WTC11 (cell line): ENCODE results near the gene BMP7.

Experiments used
- EMX1 ChIP-seq: fragments of 250-450 bp; sonication (Bioruptor Pico); IDR thresholded peaks from 2 replicates; pipeline ENCODE4 v1.8.0; 2021; ENCODE audit warnings: mild to moderate bottlenecking
- ETV6 ChIP-seq: sonication (generic); formaldehyde crosslinking; IDR thresholded peaks from 2 replicates; pipeline ENCODE4 v1.8.1; 2022; ENCODE audit warnings: mild to moderate bottlenecking, missing genetic modification reagents
- FOXK1 ChIP-seq: sonication (generic); formaldehyde crosslinking; IDR thresholded peaks from 2 replicates; pipeline ENCODE4 v1.8.0; 2022; ENCODE audit warnings: mild to moderate bottlenecking, moderate library complexity, missing genetic modification reagents
- JUN ChIP-seq: sonication (generic); formaldehyde crosslinking; IDR thresholded peaks from 2 replicates; pipeline ENCODE4 v1.8.0; 2023; ENCODE audit warnings: mild to moderate bottlenecking, missing genetic modification reagents
- SMAD3 ChIP-seq: sonication (generic); formaldehyde crosslinking; IDR thresholded peaks from 2 replicates; pipeline ENCODE4 v1.8.0; 2022; ENCODE audit warnings: missing genetic modification reagents, mild to moderate bottlenecking, borderline replicate concordance
- TEAD1 ChIP-seq: sonication (generic); formaldehyde crosslinking; IDR thresholded peaks from 2 replicates; pipeline ENCODE4 v1.8.0; 2022; ENCODE audit warnings: mild to moderate bottlenecking, missing genetic modification reagents
- TEAD4 ChIP-seq: sonication (generic); formaldehyde crosslinking; IDR thresholded peaks from 2 replicates; pipeline ENCODE4 v1.8.0; 2022; ENCODE audit warnings: mild to moderate bottlenecking, missing genetic modification reagents
- ZNF423 ChIP-seq: fragments of 250-450 bp; sonication (Bioruptor Pico); IDR thresholded peaks from 2 replicates; pipeline ENCODE4 v2.1.2; 2022; ENCODE audit warnings: mild to moderate bottlenecking, moderate library complexity
- TF ChIP-seq, protein P1 (sequence below): fragments of 200-600 bp; IDR thresholded peaks from 2 replicates; pipeline ENCODE4 v1.8.0; 2022; ENCODE audit warnings: antibody characterized with exemption
- TF ChIP-seq, protein P2 (sequence below): sonication (generic); formaldehyde crosslinking; IDR thresholded peaks from 2 replicates; pipeline ENCODE4 v1.8.1; 2022; ENCODE audit warnings: low read depth, mild to moderate bottlenecking, moderate library complexity, missing genetic modification reagents, borderline replicate concordance
- TF ChIP-seq, protein P3 (sequence below): sonication (generic); formaldehyde crosslinking; IDR thresholded peaks from 2 replicates; pipeline ENCODE4 v1.8.0; 2022; ENCODE audit warnings: mild to moderate bottlenecking, missing genetic modification reagents
- TF ChIP-seq, protein P4 (sequence below): sonication (generic); formaldehyde crosslinking; IDR thresholded peaks from 2 replicates; pipeline ENCODE4 v1.8.0; 2023; ENCODE audit warnings: mild to moderate bottlenecking, missing genetic modification reagents
- TF ChIP-seq, protein P5 (sequence below): sonication (generic); formaldehyde crosslinking; IDR thresholded peaks from 2 replicates; pipeline ENCODE4 v1.8.0; 2023; ENCODE audit warnings: missing genetic modification reagents, mild to moderate bottlenecking, borderline replicate concordance
- TF ChIP-seq, protein P6 (sequence below): sonication (generic); formaldehyde crosslinking; IDR thresholded peaks from 2 replicates; pipeline ENCODE4 v1.8.1; 2023; ENCODE audit warnings: mild to moderate bottlenecking, missing genetic modification reagents, borderline replicate concordance

GRCh38 chr20:57193094-57193493, 73.3 kb downstream of the BMP7 start:
- TF ChIP-seq, protein P1, sequence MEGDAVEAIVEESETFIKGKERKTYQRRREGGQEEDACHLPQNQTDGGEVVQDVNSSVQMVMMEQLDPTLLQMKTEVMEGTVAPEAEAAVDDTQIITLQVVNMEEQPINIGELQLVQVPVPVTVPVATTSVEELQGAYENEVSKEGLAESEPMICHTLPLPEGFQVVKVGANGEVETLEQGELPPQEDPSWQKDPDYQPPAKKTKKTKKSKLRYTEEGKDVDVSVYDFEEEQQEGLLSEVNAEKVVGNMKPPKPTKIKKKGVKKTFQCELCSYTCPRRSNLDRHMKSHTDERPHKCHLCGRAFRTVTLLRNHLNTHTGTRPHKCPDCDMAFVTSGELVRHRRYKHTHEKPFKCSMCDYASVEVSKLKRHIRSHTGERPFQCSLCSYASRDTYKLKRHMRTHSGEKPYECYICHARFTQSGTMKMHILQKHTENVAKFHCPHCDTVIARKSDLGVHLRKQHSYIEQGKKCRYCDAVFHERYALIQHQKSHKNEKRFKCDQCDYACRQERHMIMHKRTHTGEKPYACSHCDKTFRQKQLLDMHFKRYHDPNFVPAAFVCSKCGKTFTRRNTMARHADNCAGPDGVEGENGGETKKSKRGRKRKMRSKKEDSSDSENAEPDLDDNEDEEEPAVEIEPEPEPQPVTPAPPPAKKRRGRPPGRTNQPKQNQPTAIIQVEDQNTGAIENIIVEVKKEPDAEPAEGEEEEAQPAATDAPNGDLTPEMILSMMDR, result no peak
- TF ChIP-seq EMX1 (CRISPR knock-in tag) (no peak), FOXK1 (CRISPR knock-in tag) (no peak), ZNF423 (no peak), TEAD1 (no peak), JUN (CRISPR knock-in tag) (no peak), ETV6 (CRISPR knock-in tag) (no peak), TEAD4 (CRISPR knock-in tag) (no peak), SMAD3 (CRISPR knock-in tag) (no peak)
- TF ChIP-seq, protein P2, sequence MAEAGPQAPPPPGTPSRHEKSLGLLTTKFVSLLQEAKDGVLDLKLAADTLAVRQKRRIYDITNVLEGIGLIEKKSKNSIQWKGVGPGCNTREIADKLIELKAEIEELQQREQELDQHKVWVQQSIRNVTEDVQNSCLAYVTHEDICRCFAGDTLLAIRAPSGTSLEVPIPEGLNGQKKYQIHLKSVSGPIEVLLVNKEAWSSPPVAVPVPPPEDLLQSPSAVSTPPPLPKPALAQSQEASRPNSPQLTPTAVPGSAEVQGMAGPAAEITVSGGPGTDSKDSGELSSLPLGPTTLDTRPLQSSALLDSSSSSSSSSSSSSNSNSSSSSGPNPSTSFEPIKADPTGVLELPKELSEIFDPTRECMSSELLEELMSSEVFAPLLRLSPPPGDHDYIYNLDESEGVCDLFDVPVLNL, result no peak
- TF ChIP-seq, protein P3, sequence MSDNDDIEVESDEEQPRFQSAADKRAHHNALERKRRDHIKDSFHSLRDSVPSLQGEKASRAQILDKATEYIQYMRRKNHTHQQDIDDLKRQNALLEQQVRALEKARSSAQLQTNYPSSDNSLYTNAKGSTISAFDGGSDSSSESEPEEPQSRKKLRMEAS (CRISPR knock-in tag), result no peak
- TF ChIP-seq, protein P4, sequence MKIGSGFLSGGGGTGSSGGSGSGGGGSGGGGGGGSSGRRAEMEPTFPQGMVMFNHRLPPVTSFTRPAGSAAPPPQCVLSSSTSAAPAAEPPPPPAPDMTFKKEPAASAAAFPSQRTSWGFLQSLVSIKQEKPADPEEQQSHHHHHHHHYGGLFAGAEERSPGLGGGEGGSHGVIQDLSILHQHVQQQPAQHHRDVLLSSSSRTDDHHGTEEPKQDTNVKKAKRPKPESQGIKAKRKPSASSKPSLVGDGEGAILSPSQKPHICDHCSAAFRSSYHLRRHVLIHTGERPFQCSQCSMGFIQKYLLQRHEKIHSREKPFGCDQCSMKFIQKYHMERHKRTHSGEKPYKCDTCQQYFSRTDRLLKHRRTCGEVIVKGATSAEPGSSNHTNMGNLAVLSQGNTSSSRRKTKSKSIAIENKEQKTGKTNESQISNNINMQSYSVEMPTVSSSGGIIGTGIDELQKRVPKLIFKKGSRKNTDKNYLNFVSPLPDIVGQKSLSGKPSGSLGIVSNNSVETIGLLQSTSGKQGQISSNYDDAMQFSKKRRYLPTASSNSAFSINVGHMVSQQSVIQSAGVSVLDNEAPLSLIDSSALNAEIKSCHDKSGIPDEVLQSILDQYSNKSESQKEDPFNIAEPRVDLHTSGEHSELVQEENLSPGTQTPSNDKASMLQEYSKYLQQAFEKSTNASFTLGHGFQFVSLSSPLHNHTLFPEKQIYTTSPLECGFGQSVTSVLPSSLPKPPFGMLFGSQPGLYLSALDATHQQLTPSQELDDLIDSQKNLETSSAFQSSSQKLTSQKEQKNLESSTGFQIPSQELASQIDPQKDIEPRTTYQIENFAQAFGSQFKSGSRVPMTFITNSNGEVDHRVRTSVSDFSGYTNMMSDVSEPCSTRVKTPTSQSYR (CRISPR knock-in tag), result no peak
- TF ChIP-seq, protein P5, sequence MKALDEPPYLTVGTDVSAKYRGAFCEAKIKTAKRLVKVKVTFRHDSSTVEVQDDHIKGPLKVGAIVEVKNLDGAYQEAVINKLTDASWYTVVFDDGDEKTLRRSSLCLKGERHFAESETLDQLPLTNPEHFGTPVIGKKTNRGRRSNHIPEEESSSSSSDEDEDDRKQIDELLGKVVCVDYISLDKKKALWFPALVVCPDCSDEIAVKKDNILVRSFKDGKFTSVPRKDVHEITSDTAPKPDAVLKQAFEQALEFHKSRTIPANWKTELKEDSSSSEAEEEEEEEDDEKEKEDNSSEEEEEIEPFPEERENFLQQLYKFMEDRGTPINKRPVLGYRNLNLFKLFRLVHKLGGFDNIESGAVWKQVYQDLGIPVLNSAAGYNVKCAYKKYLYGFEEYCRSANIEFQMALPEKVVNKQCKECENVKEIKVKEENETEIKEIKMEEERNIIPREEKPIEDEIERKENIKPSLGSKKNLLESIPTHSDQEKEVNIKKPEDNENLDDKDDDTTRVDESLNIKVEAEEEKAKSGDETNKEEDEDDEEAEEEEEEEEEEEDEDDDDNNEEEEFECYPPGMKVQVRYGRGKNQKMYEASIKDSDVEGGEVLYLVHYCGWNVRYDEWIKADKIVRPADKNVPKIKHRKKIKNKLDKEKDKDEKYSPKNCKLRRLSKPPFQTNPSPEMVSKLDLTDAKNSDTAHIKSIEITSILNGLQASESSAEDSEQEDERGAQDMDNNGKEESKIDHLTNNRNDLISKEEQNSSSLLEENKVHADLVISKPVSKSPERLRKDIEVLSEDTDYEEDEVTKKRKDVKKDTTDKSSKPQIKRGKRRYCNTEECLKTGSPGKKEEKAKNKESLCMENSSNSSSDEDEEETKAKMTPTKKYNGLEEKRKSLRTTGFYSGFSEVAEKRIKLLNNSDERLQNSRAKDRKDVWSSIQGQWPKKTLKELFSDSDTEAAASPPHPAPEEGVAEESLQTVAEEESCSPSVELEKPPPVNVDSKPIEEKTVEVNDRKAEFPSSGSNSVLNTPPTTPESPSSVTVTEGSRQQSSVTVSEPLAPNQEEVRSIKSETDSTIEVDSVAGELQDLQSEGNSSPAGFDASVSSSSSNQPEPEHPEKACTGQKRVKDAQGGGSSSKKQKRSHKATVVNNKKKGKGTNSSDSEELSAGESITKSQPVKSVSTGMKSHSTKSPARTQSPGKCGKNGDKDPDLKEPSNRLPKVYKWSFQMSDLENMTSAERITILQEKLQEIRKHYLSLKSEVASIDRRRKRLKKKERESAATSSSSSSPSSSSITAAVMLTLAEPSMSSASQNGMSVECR (CRISPR knock-in tag), result no peak
- TF ChIP-seq, protein P6, sequence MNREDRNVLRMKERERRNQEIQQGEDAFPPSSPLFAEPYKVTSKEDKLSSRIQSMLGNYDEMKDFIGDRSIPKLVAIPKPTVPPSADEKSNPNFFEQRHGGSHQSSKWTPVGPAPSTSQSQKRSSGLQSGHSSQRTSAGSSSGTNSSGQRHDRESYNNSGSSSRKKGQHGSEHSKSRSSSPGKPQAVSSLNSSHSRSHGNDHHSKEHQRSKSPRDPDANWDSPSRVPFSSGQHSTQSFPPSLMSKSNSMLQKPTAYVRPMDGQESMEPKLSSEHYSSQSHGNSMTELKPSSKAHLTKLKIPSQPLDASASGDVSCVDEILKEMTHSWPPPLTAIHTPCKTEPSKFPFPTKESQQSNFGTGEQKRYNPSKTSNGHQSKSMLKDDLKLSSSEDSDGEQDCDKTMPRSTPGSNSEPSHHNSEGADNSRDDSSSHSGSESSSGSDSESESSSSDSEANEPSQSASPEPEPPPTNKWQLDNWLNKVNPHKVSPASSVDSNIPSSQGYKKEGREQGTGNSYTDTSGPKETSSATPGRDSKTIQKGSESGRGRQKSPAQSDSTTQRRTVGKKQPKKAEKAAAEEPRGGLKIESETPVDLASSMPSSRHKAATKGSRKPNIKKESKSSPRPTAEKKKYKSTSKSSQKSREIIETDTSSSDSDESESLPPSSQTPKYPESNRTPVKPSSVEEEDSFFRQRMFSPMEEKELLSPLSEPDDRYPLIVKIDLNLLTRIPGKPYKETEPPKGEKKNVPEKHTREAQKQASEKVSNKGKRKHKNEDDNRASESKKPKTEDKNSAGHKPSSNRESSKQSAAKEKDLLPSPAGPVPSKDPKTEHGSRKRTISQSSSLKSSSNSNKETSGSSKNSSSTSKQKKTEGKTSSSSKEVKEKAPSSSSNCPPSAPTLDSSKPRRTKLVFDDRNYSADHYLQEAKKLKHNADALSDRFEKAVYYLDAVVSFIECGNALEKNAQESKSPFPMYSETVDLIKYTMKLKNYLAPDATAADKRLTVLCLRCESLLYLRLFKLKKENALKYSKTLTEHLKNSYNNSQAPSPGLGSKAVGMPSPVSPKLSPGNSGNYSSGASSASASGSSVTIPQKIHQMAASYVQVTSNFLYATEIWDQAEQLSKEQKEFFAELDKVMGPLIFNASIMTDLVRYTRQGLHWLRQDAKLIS (CRISPR knock-in tag), result no peak
